Activated naive CD4-positive, alpha-beta T cell treated with anti-CD3 and anti-CD28 coated beads, Interleukin-2, amount 10 ng/mL, durations not matched to agents 7 days and 5 days (primary cell): Measurements from ENCODE around the gene TNFAIP8L3.

ENCODE experiments used
- CTCF ChIA-PET: fragments of 350-600 bp; sonication (Branson Sonifier 250); formaldehyde crosslinking; loops from one replicate; lab custom pipeline; 2021; ENCODE audit warnings: antibody characterized with exemption; lab: Charles Lee
- DNase-seq: peaks from one replicate; pipeline ENCODE4 v3.0.0-alpha.2; 2020
- H3K27ac Mint-ChIP-seq: one replicate; pipeline ENCODE4 v1.8.0; 2021; ENCODE audit warnings: mild to moderate bottlenecking, moderate library complexity, mixed read lengths
- H3K27me3 Mint-ChIP-seq: one replicate; pipeline ENCODE4 v1.8.0; 2021; ENCODE audit warnings: mild to moderate bottlenecking, mixed read lengths
- H3K36me3 Mint-ChIP-seq: one replicate; pipeline ENCODE4 v1.8.0; 2021; ENCODE audit warnings: mixed read lengths
- H3K4me1 Mint-ChIP-seq: one replicate; pipeline ENCODE4 v1.8.0; 2021; ENCODE audit warnings: mixed read lengths
- H3K4me3 Mint-ChIP-seq: one replicate; pipeline ENCODE4 v1.8.0; 2021; ENCODE audit warnings: mild to moderate bottlenecking, moderate library complexity, mixed read lengths
- H3K9me3 Mint-ChIP-seq: one replicate; pipeline ENCODE4 v1.8.0; 2021; ENCODE audit warnings: mixed read lengths

TNFAIP8L3 gene

GRCh38 chr15:51075826-51076523, 18.7 kb downstream of the TNFAIP8L3 start:
- peak; percentile 46 for DNase-seq
- H3K27ac Mint-ChIP-seq, result peak overlapping the region; percentile 66
- H3K9me3 Mint-ChIP-seq, result peaks cover 2% of the 10 kb centered on the region
- peaks cover 49% of the 10 kb centered on the region for H3K4me1 Mint-ChIP-seq
- no peak overlapping the region for H3K4me3 Mint-ChIP-seq
- peaks cover 2% of the 10 kb centered on the region for H3K36me3 Mint-ChIP-seq
- peaks cover 22% of the 10 kb centered on the region for H3K27me3 Mint-ChIP-seq
- CTCF ChIA-PET, result no interaction called here

DNA sequence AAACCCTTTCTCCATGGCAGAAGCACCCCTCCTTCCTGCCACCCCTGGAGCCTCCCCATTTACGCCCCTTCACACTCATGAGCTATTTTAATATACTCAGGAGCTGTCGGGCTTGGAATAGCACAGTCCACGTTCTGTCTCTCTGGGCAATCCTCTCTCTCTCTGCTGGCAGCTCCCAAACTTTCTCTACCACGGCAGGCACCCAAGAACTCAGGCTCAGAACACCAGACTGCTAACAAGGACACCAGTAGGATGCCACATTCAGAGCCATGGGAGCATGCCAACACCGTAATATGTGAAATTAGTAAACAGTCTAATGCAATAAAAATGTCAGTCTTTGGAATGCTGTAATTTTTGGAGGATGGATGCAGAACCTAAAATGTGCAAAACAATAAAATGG, 19.3 kb downstream of the TNFAIP8L3 start:
- Mint-ChIP-seq H3K27ac (no peak overlapping the region), H3K36me3 (peaks cover 2% of the 10 kb centered on the region)
- CTCF ChIA-PET, result no interaction called here

GRCh38 chr15:51074926-51075325, 19.8 kb downstream of the TNFAIP8L3 start:
- H3K27ac Mint-ChIP-seq, result no peak overlapping the region
- CTCF ChIA-PET, result no interaction called here
- H3K4me1 Mint-ChIP-seq, result peaks cover 54% of the 10 kb centered on the region
- peaks cover 16% of the 10 kb centered on the region for H3K27me3 Mint-ChIP-seq
- DNase-seq, result no peak
- H3K4me3 Mint-ChIP-seq, result no peak overlapping the region
- H3K36me3 Mint-ChIP-seq, result peaks cover 2% of the 10 kb centered on the region
- peaks cover 2% of the 10 kb centered on the region for H3K9me3 Mint-ChIP-seq

More for the DNA sequence above, 19.3 kb downstream of the TNFAIP8L3 start:
- no peak for DNase-seq
- Mint-ChIP-seq H3K27me3 (peaks cover 18% of the 10 kb centered on the region), H3K9me3 (peaks cover 2% of the 10 kb centered on the region), H3K4me1 (peaks cover 50% of the 10 kb centered on the region), H3K4me3 (no peak overlapping the region)

- DNase-seq, result no peak
- H3K4me3 Mint-ChIP-seq, result no peak overlapping the region
These were observed 23.1 kb downstream of the TNFAIP8L3 start for GRCh38 chr15:51071578-51071977.

DNA sequence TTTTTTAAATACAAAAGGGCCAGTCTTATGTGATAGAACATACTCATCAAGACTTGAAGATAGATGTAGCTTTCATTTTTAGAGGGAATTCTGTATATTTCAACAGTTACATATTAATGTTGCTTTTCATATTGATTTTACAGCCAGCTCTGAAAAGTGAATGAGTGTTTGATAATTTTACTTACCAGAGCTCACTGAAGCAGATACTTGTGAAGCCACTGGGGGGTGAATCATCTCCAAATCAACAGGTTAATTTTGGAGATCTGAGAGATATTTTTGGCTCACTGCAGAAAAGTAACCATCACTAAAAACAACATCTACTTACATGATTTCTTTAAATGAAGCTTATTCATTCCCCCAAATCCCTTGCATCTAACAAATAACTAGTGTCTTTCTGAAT, 24.7 kb downstream of the TNFAIP8L3 start:
- Mint-ChIP-seq H3K27ac (no peak overlapping the region), H3K27me3 (peaks cover 26% of the 10 kb centered on the region), H3K4me1 (peaks cover 14% of the 10 kb centered on the region), H3K36me3 (no peaks in the 10 kb centered on the region), H3K4me3 (no peak overlapping the region), H3K9me3 (no peaks in the 10 kb centered on the region)
- DNase-seq, result no peak
- CTCF ChIA-PET, result interaction anchor here (1.4 kb wide), 1 partner anchor 15 kb away, joined by 3 read pairs; no protein-coding TSS in a partner anchor

More at GRCh38 chr15:51071578-51071977, 23.1 kb downstream of the TNFAIP8L3 start:
- Mint-ChIP-seq H3K27me3 (peaks cover 20% of the 10 kb centered on the region), H3K9me3 (peaks cover 2% of the 10 kb centered on the region), H3K36me3 (peaks cover 2% of the 10 kb centered on the region), H3K27ac (peak overlapping the region; percentile 70), H3K4me1 (peaks cover 28% of the 10 kb centered on the region)
- CTCF ChIA-PET, result no interaction called here

- no peaks in the 10 kb centered on the region for H3K36me3 Mint-ChIP-seq
- H3K27ac Mint-ChIP-seq, result no peak overlapping the region
- H3K4me1 Mint-ChIP-seq, result peaks cover 13% of the 10 kb centered on the region
- peaks cover 24% of the 10 kb centered on the region for H3K27me3 Mint-ChIP-seq
- no peak for DNase-seq
- no peak overlapping the region for H3K4me3 Mint-ChIP-seq
- H3K9me3 Mint-ChIP-seq, result no peaks in the 10 kb centered on the region
- CTCF ChIA-PET, result no interaction called here
These were observed 27.2 kb downstream of the TNFAIP8L3 start for GRCh38 chr15:51067510-51067909.

DNA sequence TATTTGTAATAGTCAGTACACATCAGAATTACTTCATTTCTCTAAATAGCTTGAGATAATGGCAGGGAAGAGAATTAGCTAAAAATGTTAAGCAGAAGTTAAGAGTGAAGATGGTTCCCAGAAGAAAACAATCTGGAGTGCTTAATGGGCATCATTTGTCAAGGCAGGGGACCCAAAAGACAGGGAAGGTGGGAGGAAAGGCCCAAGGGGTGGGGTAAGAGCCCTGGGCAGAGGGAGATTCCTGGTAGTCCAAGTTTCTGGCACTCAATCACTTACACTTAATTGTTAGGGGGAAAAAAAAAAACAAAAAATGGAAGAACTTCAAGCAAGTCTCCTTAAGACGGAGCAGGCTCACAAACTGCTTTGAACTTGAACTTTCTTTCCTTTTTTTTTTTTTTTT, 28.9 kb downstream of the TNFAIP8L3 start:
- CTCF ChIA-PET, result no interaction called here
- peaks cover 6% of the 10 kb centered on the region for H3K4me1 Mint-ChIP-seq

GRCh38 chr15:51065261-51065660, 29.4 kb downstream of the TNFAIP8L3 start:
- H3K27ac Mint-ChIP-seq, result no peak overlapping the region
- H3K36me3 Mint-ChIP-seq, result no peaks in the 10 kb centered on the region
- no peak for DNase-seq
- CTCF ChIA-PET, result no interaction called here
- no peak overlapping the region for H3K4me3 Mint-ChIP-seq
- H3K4me1 Mint-ChIP-seq, result peaks cover 3% of the 10 kb centered on the region
- H3K9me3 Mint-ChIP-seq, result no peaks in the 10 kb centered on the region
- peaks cover 30% of the 10 kb centered on the region for H3K27me3 Mint-ChIP-seq

More for the DNA sequence above, 28.9 kb downstream of the TNFAIP8L3 start:
- peaks cover 25% of the 10 kb centered on the region for H3K27me3 Mint-ChIP-seq
- H3K27ac Mint-ChIP-seq, result no peak overlapping the region
- no peaks in the 10 kb centered on the region for H3K9me3 Mint-ChIP-seq
- no peak overlapping the region for H3K4me3 Mint-ChIP-seq
- no peak for DNase-seq
- no peaks in the 10 kb centered on the region for H3K36me3 Mint-ChIP-seq

DNA sequence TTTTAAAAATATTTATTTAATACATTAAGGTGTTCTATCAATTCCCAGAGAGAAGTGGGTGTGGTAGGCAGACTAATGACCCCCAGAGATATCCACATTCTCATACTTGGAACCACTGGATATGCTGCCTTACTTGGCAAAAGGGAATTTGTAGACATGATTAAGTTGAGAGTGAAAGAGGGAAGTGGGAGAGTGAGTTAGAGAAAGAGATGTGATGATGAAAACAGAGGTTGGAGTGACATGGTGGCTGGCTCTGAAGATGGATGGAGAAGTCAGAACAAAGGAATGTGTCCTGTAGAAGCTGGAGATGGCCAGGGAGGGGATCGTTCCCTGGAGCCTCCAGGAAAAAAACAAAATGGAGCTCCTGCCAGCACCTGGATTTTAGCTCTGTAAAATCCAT, 32.0 kb downstream of the TNFAIP8L3 start:
- peaks cover 24% of the 10 kb centered on the region for H3K27me3 Mint-ChIP-seq
- CTCF ChIA-PET, result no interaction called here

GRCh38 chr15:51060030-51060673, 34.6 kb downstream of the TNFAIP8L3 start:
- H3K4me1 Mint-ChIP-seq, result no peaks in the 10 kb centered on the region
- H3K27ac Mint-ChIP-seq, result no peak overlapping the region
- no peak overlapping the region for H3K4me3 Mint-ChIP-seq
- H3K36me3 Mint-ChIP-seq, result no peaks in the 10 kb centered on the region
- CTCF ChIA-PET, result no interaction called here
- H3K27me3 Mint-ChIP-seq, result peaks cover 29% of the 10 kb centered on the region
- no peak for DNase-seq
- no peaks in the 10 kb centered on the region for H3K9me3 Mint-ChIP-seq

More for the DNA sequence above, 32.0 kb downstream of the TNFAIP8L3 start:
- Mint-ChIP-seq H3K27ac (no peak overlapping the region), H3K9me3 (no peaks in the 10 kb centered on the region), H3K4me1 (no peaks in the 10 kb centered on the region), H3K36me3 (no peaks in the 10 kb centered on the region), H3K4me3 (no peak overlapping the region)
- DNase-seq, result no peak

DNA sequence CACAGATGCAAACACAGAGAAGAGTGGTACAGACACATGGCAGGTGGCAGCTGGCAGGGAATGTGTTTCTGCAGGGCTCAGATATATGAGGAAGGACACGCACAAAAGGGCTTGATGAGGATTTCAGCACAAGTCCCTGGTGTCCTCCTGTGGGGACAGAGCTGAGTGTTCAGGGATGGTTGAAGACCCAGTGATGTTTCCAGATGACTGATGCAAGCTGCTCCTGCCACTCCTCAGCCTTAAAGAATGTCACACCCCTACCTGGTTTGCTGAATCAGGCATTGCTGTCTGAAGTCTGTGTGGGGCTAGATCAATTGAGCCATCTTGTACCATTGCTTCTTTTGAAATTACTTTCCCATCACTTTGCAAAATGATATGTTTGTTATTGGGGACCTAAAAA, 40.2 kb downstream of the TNFAIP8L3 start:
- Mint-ChIP-seq H3K36me3 (no peaks in the 10 kb centered on the region), H3K4me1 (no peaks in the 10 kb centered on the region), H3K4me3 (no peak overlapping the region), H3K9me3 (no peaks in the 10 kb centered on the region), H3K27me3 (peaks cover 45% of the 10 kb centered on the region), H3K27ac (no peak overlapping the region)
- CTCF ChIA-PET, result interaction anchor here (1.0 kb wide), 1 partner anchor 16 kb away, joined by 3 read pairs; no protein-coding TSS in a partner anchor
- DNase-seq, result no peak

- Mint-ChIP-seq H3K27me3 (peaks cover 46% of the 10 kb centered on the region), H3K4me3 (no peak overlapping the region), H3K36me3 (no peaks in the 10 kb centered on the region), H3K9me3 (no peaks in the 10 kb centered on the region), H3K4me1 (peaks cover 4% of the 10 kb centered on the region), H3K27ac (no peak overlapping the region)
- CTCF ChIA-PET, result no interaction called here
- DNase-seq, result no peak
These were observed 41.1 kb downstream of the TNFAIP8L3 start for GRCh38 chr15:51053571-51053970.

- CTCF ChIA-PET, result no interaction called here
- peaks cover 50% of the 10 kb centered on the region for H3K27me3 Mint-ChIP-seq
- H3K36me3 Mint-ChIP-seq, result no peaks in the 10 kb centered on the region
- no peak for DNase-seq
- H3K4me3 Mint-ChIP-seq, result no peak overlapping the region
- H3K9me3 Mint-ChIP-seq, result no peaks in the 10 kb centered on the region
- H3K27ac Mint-ChIP-seq, result no peak overlapping the region
- peaks cover 4% of the 10 kb centered on the region for H3K4me1 Mint-ChIP-seq
These were observed 42.9 kb downstream of the TNFAIP8L3 start for GRCh38 chr15:51051776-51052175.

DNA sequence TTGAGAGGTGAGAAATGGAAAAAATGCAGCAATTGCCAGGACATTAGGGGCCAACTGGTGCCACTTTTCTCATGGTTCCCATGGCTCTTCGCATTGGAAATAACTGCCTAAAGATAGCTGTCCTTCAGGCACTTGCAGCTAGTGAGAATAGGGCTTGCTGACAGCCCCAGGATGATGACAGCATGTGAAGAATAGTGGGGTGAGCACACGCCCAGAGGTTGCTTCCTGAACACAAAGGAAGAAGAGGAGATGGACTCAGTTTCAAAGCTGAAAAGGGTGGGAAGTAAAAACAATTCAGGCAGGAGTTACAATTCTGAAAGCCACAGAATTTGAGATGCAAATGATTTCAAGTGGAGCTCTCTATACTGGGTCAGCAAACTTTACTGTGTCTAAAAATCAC, 45.6 kb downstream of the TNFAIP8L3 start:
- H3K4me1 Mint-ChIP-seq, result peaks cover 4% of the 10 kb centered on the region
- no peaks in the 10 kb centered on the region for H3K9me3 Mint-ChIP-seq
- CTCF ChIA-PET, result no interaction called here
- no peak overlapping the region for H3K4me3 Mint-ChIP-seq
- H3K27ac Mint-ChIP-seq, result no peak overlapping the region
- peaks cover 36% of the 10 kb centered on the region for H3K27me3 Mint-ChIP-seq
- no peak for DNase-seq
- no peaks in the 10 kb centered on the region for H3K36me3 Mint-ChIP-seq

DNA sequence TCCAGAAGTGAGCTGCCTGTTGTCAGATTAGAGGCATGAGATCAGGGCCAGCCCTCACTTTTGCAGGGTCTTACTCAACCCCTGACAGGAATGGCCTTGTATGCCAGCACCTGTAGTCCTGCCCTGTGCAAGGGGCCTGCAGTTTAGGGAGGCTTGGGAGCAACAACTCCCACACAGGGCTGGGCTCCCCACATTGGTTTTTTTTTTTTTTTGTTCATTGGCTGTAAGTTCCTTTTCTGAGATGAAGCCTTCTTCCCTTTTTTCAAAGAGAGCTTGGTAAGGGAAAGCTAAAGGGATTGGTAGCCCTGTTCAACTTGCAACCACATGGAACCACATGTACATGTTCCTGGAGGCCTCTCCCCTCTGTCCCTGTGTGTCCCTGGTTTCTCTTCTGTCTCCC, 46.4 kb downstream of the TNFAIP8L3 start:
- no peak for DNase-seq
- CTCF ChIA-PET, result no interaction called here
- H3K4me3 Mint-ChIP-seq, result no peak overlapping the region
- no peaks in the 10 kb centered on the region for H3K36me3 Mint-ChIP-seq
- no peaks in the 10 kb centered on the region for H3K9me3 Mint-ChIP-seq
- H3K27ac Mint-ChIP-seq, result no peak overlapping the region
- peaks cover 4% of the 10 kb centered on the region for H3K4me1 Mint-ChIP-seq
- peaks cover 33% of the 10 kb centered on the region for H3K27me3 Mint-ChIP-seq
